ENCODE results near the gene SDHD. TPM values are rescaled to one million over a fixed set of nuclear protein-coding genes. Genes with fewer than 3 reads are reported as not detected.

Gene SDHD
- total RNA-seq, 1 experiment from 2014 or later = 98.9 TPM

- Mint-ChIP-seq H3K27ac (no peak overlapping the region), H3K4me1 (no peaks in the 10 kb centered on the region), H3K9me3 (no peaks in the 10 kb centered on the region), H3K27me3 (ENCODE audit: low read depth) (no peaks in the 10 kb centered on the region), H3K36me3 (peaks cover 34% of the 10 kb centered on the region), H3K4me3 (no peak overlapping the region)
- ATAC-seq (no peak), DNase-seq (ENCODE audit: low spot score) (no peak)
- TF ChIP-seq FOXP4 (CRISPR knock-in tag; IDR thresholded peaks at IDR 0.05) (no peak), PREB (CRISPR knock-in tag; IDR thresholded peaks at IDR 0.05; ENCODE audit: borderline replicate concordance) (no peak), MAX (CRISPR knock-in tag; IDR thresholded peaks at IDR 0.05) (no peak), ZNF532 (CRISPR knock-in tag; IDR thresholded peaks at IDR 0.05; ENCODE audit: borderline replicate concordance) (no peak), CTCF (IDR thresholded peaks at IDR 0.05) (no peak), AFF4 (CRISPR knock-in tag; IDR thresholded peaks at IDR 0.05; ENCODE audit: borderline replicate concordance) (no peak), JUN (CRISPR knock-in tag; IDR thresholded peaks at IDR 0.05) (no peak), USF1 (CRISPR knock-in tag; IDR thresholded peaks at IDR 0.05) (no peak), ZBTB43 (CRISPR knock-in tag; IDR thresholded peaks at IDR 0.05) (no peak), TEAD1 (CRISPR knock-in tag; IDR thresholded peaks at IDR 0.05) (no peak), FOXK1 (CRISPR knock-in tag; IDR thresholded peaks at IDR 0.05) (no peak), HMGA2 (CRISPR knock-in tag; IDR thresholded peaks at IDR 0.05) (no peak)
- POLR2A ChIA-PET = no interaction called here
- CTCF ChIA-PET = interaction anchor here (1.1 kb wide), 1 partner anchor 18 kb away, joined by 4 read pairs; no protein-coding TSS in a partner anchor
These were observed 9.5 kb downstream of the SDHD start for GRCh38 chr11:112096194-112096593.
